Stimulated activated CD4-positive, alpha-beta T cell treated with anti-CD3 and anti-CD28 coated beads, Interleukin-1b, Interleukin-23, amount 100 ng/mL, for 24 hours (primary cell): Measurements from ENCODE around the gene D2HGDH.
"Not testable (repeated sequence)": the region's sequence is repeated elsewhere in the genome, so short reads cannot be mapped to it uniquely, and the experiment has no call there.

Source experiments
- DNase-seq, 4 experiments: peaks; one replicate each; pipeline ENCODE4 v3.0.0-alpha.2; 2020; ENCODE audit warnings: low read depth in 4 of 4, low spot score in 1 of 4

The D2HGDH gene

DNA sequence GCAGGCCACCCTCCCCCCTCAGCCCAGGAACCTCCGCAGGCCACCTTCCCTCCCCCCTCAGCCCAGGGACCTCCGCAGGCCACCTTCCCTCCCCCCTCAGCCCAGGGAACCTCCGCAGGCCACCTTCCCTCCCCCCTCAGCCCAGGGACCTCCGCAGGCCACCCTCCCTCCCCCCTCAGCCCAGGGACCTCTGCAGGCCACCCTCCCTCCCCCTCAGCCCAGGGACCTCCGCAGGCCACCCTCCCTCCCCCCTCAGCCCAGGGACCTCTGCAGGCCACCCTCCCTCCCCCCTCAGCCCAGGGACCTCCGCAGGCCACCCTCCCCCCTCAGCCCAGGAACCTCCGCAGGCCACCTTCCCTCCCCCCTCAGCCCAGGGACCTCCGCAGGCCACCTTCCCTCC, 71.8 kb downstream of the D2HGDH start:
- DNase-seq, result not testable (repeated sequence)

GRCh38 chr2:241808051-241808720, 73.8 kb downstream of the D2HGDH start:
- DNase-seq, result no peak

- no peak for DNase-seq
These were observed 74.4 kb downstream of the D2HGDH start, which contains the start of gene NEU4 for GRCh38 chr2:241808721-241809382. Gene NEU4, plus strand, starts transcription at chr2:241809193. Its CDS starts 5,292 bp downstream, at chr2:241814485.

DNA sequence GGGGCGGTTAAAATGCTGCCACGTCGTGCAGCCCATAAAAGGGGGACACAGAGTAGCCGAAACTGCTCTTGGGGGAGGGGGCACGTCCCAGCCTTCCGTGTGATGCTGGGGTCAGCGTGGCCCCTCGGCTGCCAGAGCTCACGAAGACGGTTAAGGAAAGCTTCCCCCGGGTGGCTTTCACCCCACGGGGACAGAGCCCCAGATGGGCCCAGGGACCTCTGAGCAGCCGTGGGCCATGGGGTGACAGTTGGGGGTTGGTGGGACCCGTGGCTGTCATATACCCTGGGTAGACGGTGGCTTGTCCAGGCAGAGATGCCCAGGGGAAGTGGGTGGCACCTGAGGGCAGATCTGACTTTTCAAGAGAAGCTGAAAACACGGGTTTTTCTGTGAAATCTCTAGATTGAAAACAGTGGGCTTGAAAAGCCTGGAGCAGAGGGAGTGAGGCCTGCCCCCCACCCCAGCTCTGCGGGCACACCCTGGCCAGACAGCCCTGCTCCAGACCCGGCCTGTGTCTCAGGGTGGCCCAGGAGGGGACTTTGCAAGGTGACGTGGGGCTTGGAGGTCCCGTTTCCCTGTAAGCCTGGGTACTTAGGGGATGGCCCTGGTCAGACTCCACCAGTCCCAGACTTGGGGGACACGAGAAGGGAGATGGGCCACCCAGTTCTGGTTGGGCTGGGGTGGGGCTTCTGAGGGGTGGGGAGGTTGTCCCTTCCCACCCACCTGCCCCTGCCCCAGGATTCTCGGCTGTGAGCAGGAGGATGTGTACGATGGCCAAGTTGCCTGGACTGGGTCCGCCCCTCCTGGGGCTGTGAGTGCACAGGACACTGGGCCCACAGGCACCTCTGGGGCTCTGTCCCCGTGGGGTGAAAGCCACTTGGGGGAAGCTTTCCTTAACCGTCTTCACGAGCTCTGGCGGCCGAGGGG, 75.2 kb downstream of the D2HGDH start:
- no peak for DNase-seq

DNA sequence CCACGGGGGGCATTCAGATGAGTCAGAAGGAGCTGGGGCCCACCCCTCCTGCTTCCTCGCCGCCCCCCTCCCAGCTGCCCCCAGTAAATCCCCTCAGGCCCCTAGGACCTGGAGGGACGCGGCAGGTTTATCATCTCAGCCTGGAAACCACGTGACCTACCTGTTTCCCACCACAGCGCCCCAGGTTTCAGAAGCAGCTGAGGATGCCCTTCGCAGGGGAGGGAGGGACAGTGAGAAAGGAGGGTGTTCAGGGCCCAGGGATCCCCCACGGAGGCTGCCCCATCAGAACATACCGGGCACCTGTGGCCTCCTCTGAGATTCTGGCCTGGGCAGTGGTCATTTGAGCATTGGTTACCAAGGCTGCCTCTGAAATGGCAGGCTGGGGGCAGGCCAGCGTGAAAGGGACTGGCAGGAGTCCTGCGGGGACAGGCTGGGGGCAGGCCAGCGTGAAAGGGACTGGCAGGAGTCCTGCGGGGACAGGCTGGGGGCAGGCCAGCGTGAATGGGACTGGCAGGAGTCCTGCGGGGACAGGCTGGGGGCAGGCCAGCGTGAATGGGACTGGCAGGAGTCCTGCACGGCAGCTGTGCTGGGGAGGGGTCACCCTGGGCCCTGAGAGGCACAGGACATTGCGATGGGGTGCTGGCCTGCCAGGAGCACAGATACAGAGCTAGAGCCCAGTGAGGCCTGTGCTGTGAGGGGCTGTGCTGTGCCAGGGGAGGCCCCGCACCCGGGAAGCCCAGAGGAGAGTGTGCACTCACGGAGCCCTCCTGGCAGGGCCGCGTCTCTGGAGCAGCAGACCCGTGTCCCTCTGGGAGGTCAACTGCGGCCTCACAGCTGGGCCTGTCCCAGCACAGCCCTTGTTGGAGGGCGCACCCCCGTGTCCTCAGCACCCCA, 76.1 kb downstream of the D2HGDH start:
- DNase-seq, result no peak

DNA sequence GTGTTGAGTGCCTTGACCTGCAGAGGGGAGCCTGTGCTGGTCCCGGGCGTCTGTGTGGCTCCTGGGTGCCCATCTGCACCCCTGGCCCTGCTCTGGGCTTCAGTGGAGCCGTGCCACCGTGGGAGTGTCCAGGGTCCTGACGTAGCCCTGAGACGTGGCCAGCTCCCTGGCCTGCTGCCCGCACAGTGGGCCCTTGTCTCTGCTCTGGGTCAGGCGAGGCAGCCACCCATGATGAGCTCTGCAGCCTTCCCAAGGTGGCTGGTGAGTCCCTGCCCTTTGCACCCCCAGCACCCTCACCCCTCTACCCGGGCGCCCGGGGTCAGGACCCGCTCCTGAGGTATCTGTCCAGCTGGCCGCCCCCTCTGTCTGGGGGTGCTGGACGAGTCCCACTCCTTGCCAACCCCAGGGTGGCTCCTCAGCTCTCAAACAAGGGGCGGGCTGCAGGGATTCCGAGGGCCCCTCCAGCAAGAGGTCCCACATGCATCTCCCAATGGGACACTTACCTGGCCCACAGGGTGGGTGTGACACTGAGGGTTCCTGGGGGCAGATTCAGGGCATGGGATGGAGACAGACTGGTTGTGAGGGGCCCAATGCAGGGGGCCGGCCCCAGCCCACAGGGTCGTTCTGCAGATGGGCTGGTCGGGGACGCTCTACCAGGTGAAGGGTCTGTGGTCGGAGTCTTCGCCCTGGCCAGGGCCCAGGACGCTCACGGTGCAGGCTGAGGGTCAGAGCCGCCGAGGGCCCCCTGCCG, 76.9 kb downstream of the D2HGDH start:
- no peak for DNase-seq

DNA sequence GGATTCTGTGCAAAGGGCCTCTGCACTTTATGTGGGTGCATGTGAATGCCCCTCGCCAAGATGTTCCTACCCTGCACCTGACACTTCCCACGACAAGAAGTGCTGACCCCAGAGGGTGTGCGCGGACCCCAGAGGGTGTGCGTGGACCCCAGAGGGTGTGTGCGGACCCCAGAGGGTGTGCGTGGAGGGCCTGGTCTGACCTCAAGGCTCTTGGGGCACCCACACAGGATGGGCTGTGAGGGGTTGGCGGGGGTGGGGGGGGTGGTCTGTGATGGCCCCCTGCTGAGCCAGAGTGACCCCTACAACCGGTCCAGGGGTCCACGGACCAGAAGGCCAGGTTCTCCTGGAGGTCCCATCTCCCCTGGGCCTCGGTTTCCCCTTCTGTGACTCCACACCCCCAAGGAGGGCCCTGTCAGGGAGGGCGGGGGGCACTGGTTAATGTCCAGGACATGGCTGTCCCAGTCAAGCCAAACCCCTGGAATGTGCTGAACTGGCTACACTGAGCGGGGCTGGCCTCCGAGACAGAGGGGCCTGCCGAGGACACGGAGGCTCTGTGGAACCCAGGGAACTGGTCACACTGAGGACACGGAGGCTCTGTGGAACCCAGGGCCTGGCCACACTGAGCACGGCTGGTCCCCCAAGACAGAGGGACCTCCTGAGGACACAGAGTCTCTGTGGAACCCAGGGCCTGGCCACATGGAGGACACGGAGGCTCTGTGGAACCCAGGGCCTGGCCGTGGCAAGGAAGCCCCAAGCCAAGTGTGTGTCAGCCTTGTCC, 77.7 kb downstream of the D2HGDH start:
- no peak for DNase-seq

- DNase-seq, result no peak
These were observed 78.6 kb downstream of the D2HGDH start for GRCh38 chr2:241812730-241813643.

- DNase-seq, result no peak
These were observed 79.4 kb downstream of the D2HGDH start for GRCh38 chr2:241813644-241814392.

GRCh38 chr2:241814393-241814642, 79.9 kb downstream of the D2HGDH start:
- DNase-seq, result no peak

GRCh38 chr2:241814643-241815476, 80.4 kb downstream of the D2HGDH start:
- DNase-seq, result no peak

- DNase-seq, result no peak
These were observed 81.3 kb downstream of the D2HGDH start for GRCh38 chr2:241815477-241816430.

DNA sequence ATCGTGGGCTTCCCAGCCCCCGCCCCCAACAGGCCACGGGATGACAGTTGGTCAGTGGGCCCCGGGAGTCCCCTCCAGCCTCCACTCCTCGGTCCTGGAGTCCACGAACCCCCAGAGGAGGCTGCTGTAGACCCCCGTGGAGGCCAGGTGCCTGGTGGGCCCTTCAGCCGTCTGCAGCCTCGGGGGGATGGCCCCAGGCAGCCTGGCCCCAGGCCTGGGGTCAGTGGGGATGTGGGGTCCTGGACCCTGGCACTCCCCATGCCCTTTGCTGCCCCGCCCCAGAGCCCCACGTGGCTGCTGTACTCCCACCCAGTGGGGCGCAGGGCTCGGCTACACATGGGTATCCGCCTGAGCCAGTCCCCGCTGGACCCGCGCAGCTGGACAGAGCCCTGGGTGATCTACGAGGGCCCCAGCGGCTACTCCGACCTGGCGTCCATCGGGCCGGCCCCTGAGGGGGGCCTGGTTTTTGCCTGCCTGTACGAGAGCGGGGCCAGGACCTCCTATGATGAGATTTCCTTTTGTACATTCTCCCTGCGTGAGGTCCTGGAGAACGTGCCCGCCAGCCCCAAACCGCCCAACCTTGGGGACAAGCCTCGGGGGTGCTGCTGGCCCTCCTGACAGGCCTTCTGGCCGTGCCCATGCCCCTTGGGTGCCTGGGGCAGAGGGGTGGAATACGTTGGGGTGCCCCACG, 82.1 kb downstream of the D2HGDH start:
- no peak for DNase-seq

GRCh38 chr2:241817126-241817820, 82.8 kb downstream of the D2HGDH start:
- no peak for DNase-seq

GRCh38 chr2:241817821-241818215, 83.4 kb downstream of the D2HGDH start:
- DNase-seq, result not testable (repeated sequence)
